ENCODE measurements around the gene MTCH1.
"Not testable (repeated sequence)": the region's sequence is repeated elsewhere in the genome, so short reads cannot be mapped to it uniquely, and the experiment has no call there.

Gene MTCH1

GRCh38 chr6:36949076-36949475 is 36.9 kb downstream of the MTCH1 start:
- not testable (repeated sequence) for DNase-seq

- no peak for DNase-seq
These were observed 38.2 kb downstream of the MTCH1 start for GRCh38 chr6:36947570-36948351.

- no peak for DNase-seq
These were observed 39.5 kb downstream of the MTCH1 start for GRCh38 chr6:36946526-36946925.

- DNase-seq: no peak
These were observed 40.7 kb downstream of the MTCH1 start for GRCh38 chr6:36945301-36945700.

GRCh38 chr6:36944650-36945049 is 41.3 kb downstream of the MTCH1 start:
- DNase-seq: no peak

GRCh38 chr6:36942329-36942728 is 43.7 kb downstream of the MTCH1 start:
- not testable (repeated sequence) for DNase-seq

- DNase-seq: not testable (repeated sequence)
These were observed 44.4 kb downstream of the MTCH1 start for GRCh38 chr6:36941561-36941960.

GRCh38 chr6:36940027-36940426 is 46.0 kb downstream of the MTCH1 start:
- DNase-seq: no peak

- DNase-seq: not testable (repeated sequence)
These were observed 47.0 kb downstream of the MTCH1 start for GRCh38 chr6:36939005-36939404.

GRCh38 chr6:36938536-36938935 is 47.5 kb downstream of the MTCH1 start:
- DNase-seq: no peak

- no peak for DNase-seq
These were observed 48.1 kb downstream of the MTCH1 start for GRCh38 chr6:36937896-36938295.

- DNase-seq: no peak
These were observed 49.2 kb downstream of the MTCH1 start for GRCh38 chr6:36936824-36937223.

- DNase-seq: no peak
These were observed 51.1 kb downstream of the MTCH1 start for GRCh38 chr6:36934901-36935300.

GRCh38 chr6:36933519-36933918 is 52.5 kb downstream of the MTCH1 start:
- DNase-seq: no peak

- DNase-seq: no peak
These were observed 52.9 kb downstream of the MTCH1 start for GRCh38 chr6:36933102-36933501.

- DNase-seq: no peak
These were observed 55.5 kb downstream of the MTCH1 start for GRCh38 chr6:36930483-36930882.

- no peak for DNase-seq
These were observed 56.4 kb downstream of the MTCH1 start for GRCh38 chr6:36929607-36930006.

- DNase-seq: no peak
These were observed 56.8 kb downstream of the MTCH1 start for GRCh38 chr6:36929152-36929551.

GRCh38 chr6:36928547-36928918 is 57.5 kb downstream of the MTCH1 start:
- no peak for DNase-seq

- no peak for DNase-seq
These were observed 58.1 kb downstream of the MTCH1 start for GRCh38 chr6:36927691-36928546.

GRCh38 chr6:36926708-36927513 is 59.1 kb downstream of the MTCH1 start:
- DNase-seq: no peak

- no peak for DNase-seq
These were observed 60.2 kb downstream of the MTCH1 start for GRCh38 chr6:36925809-36926208.

GRCh38 chr6:36924778-36925374 is 61.1 kb downstream of the MTCH1 start:
- no peak for DNase-seq

All from stimulated activated CD4-positive, alpha-beta T cell treated with anti-CD3 and anti-CD28 coated beads, Interleukin-2, amount 100 ng/mL, for 24 hours (primary cell).